ENCODE data around the gene NECTIN4. TPM values are rescaled to one million over a fixed set of nuclear protein-coding genes. Genes with fewer than 3 reads are reported as not detected.
A peak's percentile ranks its signal among the peaks of the same experiment; 100 is the strongest.

The NECTIN4 gene
- total and polyA plus RNA-seq, 2 of the 13 experiments (the other 11 are each of a cell fraction or from before 2014, with no cell fraction given) = 5.9 to 12.4 TPM

DNA sequence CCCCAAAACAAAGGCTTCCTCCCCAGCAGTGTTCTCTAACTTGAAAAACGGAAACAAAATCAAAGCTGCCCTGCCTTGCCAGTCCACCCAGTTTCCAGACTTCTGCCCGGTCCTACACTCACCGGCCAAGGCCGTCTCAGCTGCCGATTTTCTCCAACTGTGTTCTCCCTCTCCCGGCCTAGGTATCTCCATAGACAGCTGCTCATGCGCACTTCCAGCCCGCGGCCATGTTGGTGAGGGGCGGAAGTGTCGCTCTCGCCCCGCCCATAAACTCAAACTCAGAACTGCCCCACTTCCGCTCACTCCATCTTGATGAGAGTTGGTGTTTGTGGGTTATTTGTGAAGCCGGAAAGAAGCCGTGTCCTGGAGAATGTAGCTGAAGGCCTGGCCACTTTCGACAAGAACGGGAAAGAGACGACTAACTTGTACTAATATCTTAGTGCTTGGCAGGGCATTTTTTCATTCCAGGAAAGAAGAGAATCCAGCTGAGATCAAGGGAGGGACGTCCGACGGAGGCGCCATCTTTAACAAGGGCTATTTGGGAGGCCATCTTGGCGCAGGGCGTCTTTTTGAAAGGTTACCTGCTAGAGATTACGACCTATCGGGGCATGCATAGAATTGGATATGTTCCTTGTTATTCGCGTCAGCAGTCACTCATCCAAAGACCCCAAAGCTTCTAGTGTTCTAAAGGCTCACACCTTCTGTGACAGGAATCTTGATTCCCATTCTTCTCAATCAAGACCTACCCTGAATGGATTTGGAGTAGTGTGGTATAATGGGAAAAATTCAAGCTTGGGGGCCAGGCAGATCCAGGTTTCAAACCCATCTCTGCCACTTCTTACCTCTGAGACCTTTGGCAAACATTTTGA is 43.4 kb downstream of the NECTIN4 start, which contains the start of gene USF1 (continued):
- TF ChIP-seq LRRFIP1 (CRISPR knock-in tag; conservative IDR thresholded peaks at IDR 0.05) (no peak), TAF15 (IDR thresholded peaks at IDR 0.05; ENCODE audit: low read depth, low read length, poor library complexity, severe bottlenecking) (no peak), PHF8 (CRISPR knock-in tag; IDR thresholded peaks at IDR 0.05) (peak; percentile 82), PHB2 (IDR thresholded peaks at IDR 0.05; ENCODE audit: partially characterized antibody) (no peak), SPEN (CRISPR knock-in tag; IDR thresholded peaks at IDR 0.05; ENCODE audit: low read depth) (no peak), ZNF138 (CRISPR knock-in tag; IDR thresholded peaks at IDR 0.05; ENCODE audit: low read depth) (peak; percentile 91), ZNF556 (CRISPR knock-in tag; IDR thresholded peaks at IDR 0.05; ENCODE audit: borderline replicate concordance) (peak; percentile 19; the same call in 1 of the 2 replicates), ESRRA (CRISPR knock-in tag; IDR thresholded peaks at IDR 0.05; ENCODE audit: low read depth) (no peak), SMAD3 (CRISPR knock-in tag; IDR thresholded peaks at IDR 0.05) (peak; percentile 39; the same call in 1 of the 2 replicates), SETDB1 (CRISPR knock-in tag; IDR thresholded peaks at IDR 0.05; ENCODE audit: borderline replicate concordance) (no peak), ZNF792 (CRISPR knock-in tag; IDR thresholded peaks at IDR 0.05) (no peak; the same call in 1 of the 2 replicates), ZBTB7B (CRISPR knock-in tag; IDR thresholded peaks at IDR 0.05) (no peak), MEIS1 (CRISPR knock-in tag; IDR thresholded peaks at IDR 0.05; ENCODE audit: borderline replicate concordance) (0 out of 2 replicates have a peak, but pooled peaks have one; percentile 71), MLLT10 (CRISPR knock-in tag; IDR thresholded peaks at IDR 0.05) (no peak), DPF2 (CRISPR knock-in tag; IDR thresholded peaks at IDR 0.05; ENCODE audit: borderline replicate concordance, low read depth) (no peak), SMYD3 (CRISPR knock-in tag; IDR thresholded peaks at IDR 0.05) (no peak; the same call in 1 of the 2 replicates), ZNF652 (CRISPR knock-in tag; IDR thresholded peaks at IDR 0.05; ENCODE audit: borderline replicate concordance, low read depth) (no peak), SNAPC4 (CRISPR knock-in tag; IDR thresholded peaks at IDR 0.05) (peak; percentile 87)
- TF ChIP-seq, protein P1, sequence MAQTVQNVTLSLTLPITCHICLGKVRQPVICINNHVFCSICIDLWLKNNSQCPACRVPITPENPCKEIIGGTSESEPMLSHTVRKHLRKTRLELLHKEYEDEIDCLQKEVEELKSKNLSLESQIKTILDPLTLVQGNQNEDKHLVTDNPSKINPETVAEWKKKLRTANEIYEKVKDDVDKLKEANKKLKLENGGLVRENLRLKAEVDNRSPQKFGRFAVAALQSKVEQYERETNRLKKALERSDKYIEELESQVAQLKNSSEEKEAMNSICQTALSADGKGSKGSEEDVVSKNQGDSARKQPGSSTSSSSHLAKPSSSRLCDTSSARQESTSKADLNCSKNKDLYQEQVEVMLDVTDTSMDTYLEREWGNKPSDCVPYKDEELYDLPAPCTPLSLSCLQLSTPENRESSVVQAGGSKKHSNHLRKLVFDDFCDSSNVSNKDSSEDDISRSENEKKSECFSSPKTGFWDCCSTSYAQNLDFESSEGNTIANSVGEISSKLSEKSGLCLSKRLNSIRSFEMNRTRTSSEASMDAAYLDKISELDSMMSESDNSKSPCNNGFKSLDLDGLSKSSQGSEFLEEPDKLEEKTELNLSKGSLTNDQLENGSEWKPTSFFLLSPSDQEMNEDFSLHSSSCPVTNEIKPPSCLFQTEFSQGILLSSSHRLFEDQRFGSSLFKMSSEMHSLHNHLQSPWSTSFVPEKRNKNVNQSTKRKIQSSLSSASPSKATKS (CRISPR knock-in tag; IDR thresholded peaks at IDR 0.05) = 0 out of 2 replicates have a peak, but pooled peaks have one; percentile 68

Data from HepG2 (cell line).